Measurements from ENCODE around the gene RNF26. TPM values are rescaled to one million over a fixed set of nuclear protein-coding genes. Genes with fewer than 3 reads are reported as not detected.

RNF26 gene
- total RNA-seq, 3 donors from 2014 or later = 20.7 to 24.7 (median 23.7) TPM

DNA sequence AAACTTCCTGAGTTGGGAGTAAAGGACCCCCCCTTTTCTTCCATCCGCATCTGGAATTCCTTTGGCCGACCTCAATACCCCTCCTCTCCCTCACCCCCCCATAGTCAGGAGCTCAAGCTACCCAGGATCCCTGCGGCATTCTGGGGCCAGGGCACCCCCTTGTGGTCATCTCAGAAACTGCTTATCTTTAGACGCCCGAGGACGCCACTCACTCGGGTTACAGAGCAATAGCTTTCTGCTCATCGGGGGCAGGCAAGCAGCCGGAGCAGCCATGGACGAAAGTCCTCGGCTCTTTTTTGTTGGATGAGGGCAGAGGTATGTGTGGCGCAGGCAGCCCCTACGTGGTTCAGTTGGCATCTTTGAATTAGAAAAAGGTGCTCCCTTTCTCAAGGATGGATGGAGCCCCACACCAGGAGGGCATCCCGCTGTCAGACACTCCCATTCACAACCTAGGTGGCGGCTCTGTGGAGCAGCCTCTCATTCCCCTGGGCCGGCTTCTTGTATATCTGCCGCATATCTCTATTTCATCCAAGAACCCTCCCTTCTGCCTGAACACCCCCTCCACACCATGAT lies 4.1 kb downstream of the RNF26 start:
- no peaks in the 10 kb centered on the region for H3K9me3 ChIP-seq
- peaks cover 31% of the 10 kb centered on the region for H3K4me1 ChIP-seq (ENCODE audit: low read depth)
- intact Hi-C loops (cut with DNase I, micrococcal nuclease) = no loop called here
- peak; percentile 43 for ATAC-seq
- H3K36me3 ChIP-seq (ENCODE audit: low read depth) = no peaks in the 10 kb centered on the region
- DNase-seq = peak in 2 of 3 donors; percentile 74 to 84
- TF ChIP-seq, protein P1, sequence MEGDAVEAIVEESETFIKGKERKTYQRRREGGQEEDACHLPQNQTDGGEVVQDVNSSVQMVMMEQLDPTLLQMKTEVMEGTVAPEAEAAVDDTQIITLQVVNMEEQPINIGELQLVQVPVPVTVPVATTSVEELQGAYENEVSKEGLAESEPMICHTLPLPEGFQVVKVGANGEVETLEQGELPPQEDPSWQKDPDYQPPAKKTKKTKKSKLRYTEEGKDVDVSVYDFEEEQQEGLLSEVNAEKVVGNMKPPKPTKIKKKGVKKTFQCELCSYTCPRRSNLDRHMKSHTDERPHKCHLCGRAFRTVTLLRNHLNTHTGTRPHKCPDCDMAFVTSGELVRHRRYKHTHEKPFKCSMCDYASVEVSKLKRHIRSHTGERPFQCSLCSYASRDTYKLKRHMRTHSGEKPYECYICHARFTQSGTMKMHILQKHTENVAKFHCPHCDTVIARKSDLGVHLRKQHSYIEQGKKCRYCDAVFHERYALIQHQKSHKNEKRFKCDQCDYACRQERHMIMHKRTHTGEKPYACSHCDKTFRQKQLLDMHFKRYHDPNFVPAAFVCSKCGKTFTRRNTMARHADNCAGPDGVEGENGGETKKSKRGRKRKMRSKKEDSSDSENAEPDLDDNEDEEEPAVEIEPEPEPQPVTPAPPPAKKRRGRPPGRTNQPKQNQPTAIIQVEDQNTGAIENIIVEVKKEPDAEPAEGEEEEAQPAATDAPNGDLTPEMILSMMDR (IDR thresholded peaks at IDR 0.05) = peak; percentile 56
- H3K4me3 ChIP-seq = no peak overlapping the region

DNA sequence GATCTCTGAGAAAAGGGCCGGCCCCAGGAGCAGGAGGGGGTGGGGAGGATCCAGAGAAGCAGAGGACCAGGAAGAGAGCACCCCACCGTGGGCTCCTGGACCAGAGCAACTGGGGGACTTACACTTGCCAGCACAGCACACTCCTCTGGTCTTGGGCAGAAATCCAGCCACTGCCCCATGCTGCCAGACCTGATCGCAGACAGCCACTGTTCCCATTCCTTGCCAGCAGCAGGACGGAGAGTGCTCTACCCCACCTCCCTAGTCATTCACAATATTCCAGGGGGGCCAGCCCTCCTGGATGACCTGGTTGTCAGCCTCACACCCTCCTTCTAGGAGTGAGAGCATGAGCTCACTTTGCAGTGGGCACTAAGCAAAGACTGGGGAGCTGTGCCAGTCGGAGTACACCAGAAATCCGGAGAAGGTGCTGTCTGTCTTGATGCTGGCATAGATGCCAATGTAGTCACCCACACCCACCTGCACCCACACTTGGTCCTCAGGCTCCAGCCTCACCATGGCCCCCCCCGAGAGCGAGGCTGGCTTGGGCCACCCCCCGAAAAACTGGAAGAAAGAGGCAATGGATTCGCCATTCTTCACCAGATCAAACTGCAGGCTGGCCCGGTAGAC lies 4.8 kb downstream of the RNF26 start:
- DNase-seq (no peak), ATAC-seq (no peak)
- no peaks in the 10 kb centered on the region for H3K36me3 ChIP-seq (ENCODE audit: low read depth)
- H3K4me3 ChIP-seq = no peak overlapping the region
- intact Hi-C loops (cut with DNase I, micrococcal nuclease) = no loop called here
- TF ChIP-seq, protein P1 (IDR thresholded peaks at IDR 0.05) = no peak
- H3K9me3 ChIP-seq = no peaks in the 10 kb centered on the region
- H3K4me1 ChIP-seq (ENCODE audit: low read depth) = peaks cover 31% of the 10 kb centered on the region

DNA sequence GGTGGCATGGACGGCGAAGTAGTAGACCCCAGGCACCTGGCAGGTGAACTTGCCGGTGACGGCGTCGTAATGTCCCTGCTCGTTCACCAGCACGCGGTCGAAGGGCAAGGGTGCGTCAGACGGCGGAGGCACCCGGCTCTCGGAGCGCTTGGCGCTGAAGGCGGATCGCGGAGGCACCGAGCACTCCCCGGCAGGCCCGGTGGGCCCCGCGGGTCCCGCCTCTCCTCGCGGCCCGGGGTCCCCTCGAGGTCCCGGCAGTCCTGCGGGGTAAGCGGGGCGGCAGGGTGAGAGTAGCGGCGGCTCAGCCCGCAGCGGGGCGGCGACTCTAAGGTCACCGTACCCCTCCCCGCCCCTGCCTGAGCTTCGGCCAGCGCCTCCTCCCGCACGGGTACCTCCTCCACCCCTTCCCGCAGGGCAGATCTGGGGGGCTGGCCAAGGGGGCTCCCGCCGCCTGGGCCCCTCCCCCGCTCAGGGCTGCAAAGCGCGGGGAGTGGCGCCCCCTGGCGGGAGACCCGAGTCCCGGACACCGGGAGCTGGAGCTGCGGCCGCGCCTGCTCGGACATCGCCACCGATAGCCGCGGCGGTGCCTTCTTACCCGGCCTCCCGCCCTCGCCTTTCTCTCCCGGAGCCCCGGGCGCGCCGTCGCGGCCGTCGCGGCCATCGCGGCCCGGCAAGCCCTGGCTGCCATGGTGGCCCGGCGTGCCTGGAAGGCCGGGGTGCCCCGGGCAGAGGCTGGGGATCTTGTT lies 5.4 kb downstream of the RNF26 start:
- peaks cover 30% of the 10 kb centered on the region for H3K4me1 ChIP-seq (ENCODE audit: low read depth)
- peak; percentile 76 for ATAC-seq

DNA sequence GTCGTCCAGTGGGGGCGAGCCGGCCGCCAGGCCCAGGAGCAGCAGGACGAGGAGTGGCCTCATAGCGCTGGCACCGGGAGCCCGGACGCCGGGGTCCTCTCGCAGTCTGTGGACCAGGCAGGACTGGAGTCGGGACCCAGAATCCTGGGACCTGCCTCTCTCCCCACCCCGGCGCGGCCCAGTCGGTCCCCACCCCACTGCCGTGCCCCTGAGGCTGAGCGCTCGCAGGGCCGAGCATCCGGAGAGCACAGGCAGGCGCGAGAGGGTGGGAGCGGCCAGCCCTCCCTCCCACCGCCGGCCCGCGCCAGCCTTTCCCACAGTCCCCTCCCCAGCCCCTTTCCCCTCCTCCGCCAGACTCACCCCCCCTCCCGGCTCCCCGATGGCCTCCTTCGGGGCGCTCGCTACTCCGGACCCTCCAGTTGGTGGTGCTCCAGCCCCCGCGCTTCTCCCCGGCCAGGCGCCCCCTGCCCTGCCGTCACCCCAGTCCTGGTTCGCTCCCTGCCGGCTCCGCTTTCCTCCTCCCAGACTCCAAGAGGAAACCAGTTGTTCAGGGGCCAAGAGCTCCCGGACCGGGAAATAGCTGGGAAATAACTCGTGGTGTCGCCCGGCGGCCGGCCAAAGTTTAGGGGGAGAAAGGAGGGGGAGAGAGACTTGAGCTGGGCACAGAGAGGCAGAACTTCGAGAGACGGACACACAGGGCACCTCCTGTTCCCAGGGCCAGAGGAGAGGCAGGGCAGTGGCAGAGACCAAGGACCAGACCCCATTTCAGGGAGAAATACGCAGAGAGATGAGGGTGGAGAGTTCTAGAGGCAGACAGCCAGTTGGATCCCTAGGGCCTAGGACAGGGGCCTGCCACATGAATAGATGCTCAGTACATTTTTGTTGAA lies 6.3 kb downstream of the RNF26 start, which contains the start of gene C1QTNF5:
TSS of gene C1QTNF5 (minus strand) at position 549 of the 887 bp plus-strand sequence. CDS start at position 63, 486 bp downstream.
- intact Hi-C loops (cut with DNase I, micrococcal nuclease) = no loop called here
- Histone ChIP-seq H3K9me3 (no peaks in the 10 kb centered on the region), H3K4me3 (peak within 1 kb of the TSS; percentile 15), H3K4me1 (ENCODE audit: low read depth) (peaks cover 22% of the 10 kb centered on the region), H3K36me3 (ENCODE audit: low read depth) (no peaks in the 10 kb centered on the region)
- peak; percentile 69 to 80 (median 79) for DNase-seq
- TF ChIP-seq, protein P1 (IDR thresholded peaks at IDR 0.05) = no peak
- ATAC-seq = peak; percentile 40

More for the DNA sequence above, 5.4 kb downstream of the RNF26 start:
- Histone ChIP-seq H3K4me3 (peak overlapping the region; percentile 15), H3K9me3 (no peaks in the 10 kb centered on the region), H3K36me3 (ENCODE audit: low read depth) (no peaks in the 10 kb centered on the region)
- DNase-seq = peak; percentile 71 to 78 (median 72)
- TF ChIP-seq, protein P1 (IDR thresholded peaks at IDR 0.05) = peak; percentile 77
- intact Hi-C loops (cut with DNase I, micrococcal nuclease) = no loop called here
